Mucosa of gallbladder (tissue), 1 donor: Measurements from ENCODE around the gene ZNF286A. TPM values are rescaled to one million over a fixed set of nuclear protein-coding genes. Genes with fewer than 3 reads are reported as not detected.
"Not testable (repeated sequence)": the region's sequence is repeated elsewhere in the genome, so short reads cannot be mapped to it uniquely, and the experiment has no call there.

ENCODE experiments used
- DNase-seq: peaks from one replicate; pipeline ENCODE4 v3.0.0-alpha.2; 2020; ENCODE audit warnings: low spot score
- total RNA-seq: library from RNA; stranded (reverse); gene quantifications from one replicate; pipeline ENCODE4 v1.2.1, GENCODE V29; 2021
- donor health status: DM: no; HTN: no; CAD: no.

ZNF286A gene
- total RNA-seq, 1 donor from 2014 or later: 23.1 TPM

- DNase-seq: not testable (repeated sequence)
These were observed 385 bp downstream of the ZNF286A start for GRCh38 chr17:15699937-15700336.

- not testable (repeated sequence) for DNase-seq
These were observed 4.7 kb downstream of the ZNF286A start for GRCh38 chr17:15704239-15704638.

- DNase-seq: not testable (repeated sequence)
These were observed 5.3 kb downstream of the ZNF286A start for GRCh38 chr17:15704813-15705212.

- not testable (repeated sequence) for DNase-seq
These were observed 9.3 kb downstream of the ZNF286A start for GRCh38 chr17:15708879-15709278.

GRCh38 chr17:15716601-15717563 is 17.3 kb downstream of the ZNF286A start:
- not testable (repeated sequence) for DNase-seq

GRCh38 chr17:15730535-15730934 is 31.0 kb downstream of the ZNF286A start:
- not testable (repeated sequence) for DNase-seq

GRCh38 chr17:15731900-15732299 is 32.3 kb downstream of the ZNF286A start, which contains the start of gene TBC1D26:
TBC1D26 (plus strand) TSS chr17:15732283; CDS start chr17:15735349, 3,066 bp downstream.
- not testable (repeated sequence) for DNase-seq

- DNase-seq: not testable (repeated sequence)
These were observed 33.7 kb downstream of the ZNF286A start for GRCh38 chr17:15733174-15733789.

GRCh38 chr17:15736578-15736977 is 37.0 kb downstream of the ZNF286A start:
- not testable (repeated sequence) for DNase-seq

GRCh38 chr17:15738066-15738465 is 38.5 kb downstream of the ZNF286A start:
- DNase-seq: no peak

- DNase-seq: not testable (repeated sequence)
These were observed 39.7 kb downstream of the ZNF286A start for GRCh38 chr17:15739259-15739658.

GRCh38 chr17:15740041-15740440 is 40.5 kb downstream of the ZNF286A start:
- not testable (repeated sequence) for DNase-seq

GRCh38 chr17:15740570-15741120 is 41.1 kb downstream of the ZNF286A start:
- DNase-seq: no peak

- DNase-seq: no peak
These were observed 42.1 kb downstream of the ZNF286A start for GRCh38 chr17:15741624-15742023.

- DNase-seq: no peak
These were observed 42.7 kb downstream of the ZNF286A start for GRCh38 chr17:15742051-15742795.

- DNase-seq: no peak
These were observed 43.4 kb downstream of the ZNF286A start for GRCh38 chr17:15742921-15743320.

- DNase-seq: no peak
These were observed 44.6 kb downstream of the ZNF286A start for GRCh38 chr17:15744074-15744676.

GRCh38 chr17:15744885-15745284 is 45.3 kb downstream of the ZNF286A start:
- no peak for DNase-seq

GRCh38 chr17:15749403-15749802 is 49.9 kb downstream of the ZNF286A start:
- not testable (repeated sequence) for DNase-seq

GRCh38 chr17:15768865-15769533 is 69.4 kb downstream of the ZNF286A start:
- not testable (repeated sequence) for DNase-seq
